ACC112 (cell line): ENCODE measurements around the gene SPSB3.

Experiments used
- H2AFZ ChIP-seq: fragments of 200-600 bp; sonication (generic); one replicate; pipeline ENCODE4 v1.6.0; 2017; ENCODE audit warnings: antibody characterized with exemption, low read length; ENCODE audit not compliant: unreplicated experiment
- H3K27ac ChIP-seq: fragments of 200-600 bp; sonication (generic); 2 replicates; pipeline ENCODE4 v1.5.1; 2014; ENCODE audit warnings: low read depth, mild to moderate bottlenecking, antibody characterized with exemption, low read length, moderate library complexity
- H3K27me3 ChIP-seq: fragments of 200-600 bp; sonication (generic); 2 replicates; pipeline ENCODE4 v1.6.1; 2014; ENCODE audit warnings: mild to moderate bottlenecking, antibody characterized with exemption, low read length, moderate library complexity, mixed read lengths; ENCODE audit not compliant: insufficient read depth
- H3K36me3 ChIP-seq: fragments of 200-600 bp; sonication (generic); 2 replicates; pipeline ENCODE4 v1.6.1; 2016; ENCODE audit warnings: mild to moderate bottlenecking, antibody characterized with exemption, low read length, moderate library complexity, mixed read lengths; ENCODE audit not compliant: insufficient read depth
- H3K4me1 ChIP-seq: fragments of 200-600 bp; sonication (generic); one replicate; pipeline ENCODE4 v1.6.1; 2016; ENCODE audit warnings: low read length, mixed read lengths; ENCODE audit not compliant: insufficient read depth, unreplicated experiment, control insufficient read depth
- H3K4me3 ChIP-seq: fragments of 200-600 bp; sonication (generic); 2 replicates; pipeline ENCODE4 v1.5.1; 2014; ENCODE audit warnings: mild to moderate bottlenecking, low read depth, low read length
- H3K79me2 ChIP-seq: fragments of 200-600 bp; sonication (generic); one replicate; pipeline ENCODE4 v1.6.0; 2016; ENCODE audit warnings: low read length; ENCODE audit not compliant: control insufficient read depth, unreplicated experiment, insufficient read depth

SPSB3 gene

GRCh38 chr16:1822801-1823200 lies 40.4 kb upstream of the SPSB3 start:
- Histone ChIP-seq H3K4me3 (no peak overlapping the region), H3K36me3 (no peaks in the 10 kb centered on the region), H3K79me2 (peaks cover 7% of the 10 kb centered on the region), H2AFZ (no peak overlapping the region), H3K4me1 (peaks cover 6% of the 10 kb centered on the region), H3K27me3 (no peaks in the 10 kb centered on the region), H3K27ac (no peak overlapping the region)

- Histone ChIP-seq H3K27me3 (no peaks in the 10 kb centered on the region), H3K27ac (no peak overlapping the region), H3K4me3 (no peak overlapping the region), H3K36me3 (no peaks in the 10 kb centered on the region), H3K4me1 (peaks cover 6% of the 10 kb centered on the region), H3K79me2 (no peaks in the 10 kb centered on the region), H2AFZ (no peak overlapping the region)
These were observed 39.7 kb upstream of the SPSB3 start for GRCh38 chr16:1821861-1822611.

- Histone ChIP-seq H3K4me3 (no peak overlapping the region), H3K4me1 (peaks cover 6% of the 10 kb centered on the region), H3K27me3 (no peaks in the 10 kb centered on the region), H2AFZ (no peak overlapping the region), H3K27ac (no peak overlapping the region), H3K79me2 (no peaks in the 10 kb centered on the region), H3K36me3 (no peaks in the 10 kb centered on the region)
These were observed 38.5 kb upstream of the SPSB3 start for GRCh38 chr16:1820946-1821290.

- Histone ChIP-seq H3K79me2 (no peaks in the 10 kb centered on the region), H3K4me3 (no peak overlapping the region), H2AFZ (no peak overlapping the region), H3K27me3 (no peaks in the 10 kb centered on the region), H3K36me3 (no peaks in the 10 kb centered on the region), H3K4me1 (peaks cover under 1% of the 10 kb centered on the region), H3K27ac (no peak overlapping the region)
These were observed 38.0 kb upstream of the SPSB3 start for GRCh38 chr16:1820096-1820945.

- Histone ChIP-seq H2AFZ (no peak overlapping the region), H3K4me1 (no peaks in the 10 kb centered on the region), H3K79me2 (no peaks in the 10 kb centered on the region), H3K27me3 (no peaks in the 10 kb centered on the region), H3K4me3 (no peak overlapping the region), H3K36me3 (no peaks in the 10 kb centered on the region), H3K27ac (no peak overlapping the region)
These were observed 37.2 kb upstream of the SPSB3 start for GRCh38 chr16:1819611-1820010.

GRCh38 chr16:1818873-1819525 lies 36.6 kb upstream of the SPSB3 start:
- Histone ChIP-seq H3K27ac (no peak overlapping the region), H3K27me3 (no peaks in the 10 kb centered on the region), H3K79me2 (no peaks in the 10 kb centered on the region), H3K4me1 (no peaks in the 10 kb centered on the region), H2AFZ (no peak overlapping the region), H3K4me3 (no peak overlapping the region), H3K36me3 (no peaks in the 10 kb centered on the region)

GRCh38 chr16:1818204-1818872 lies 36.0 kb upstream of the SPSB3 start:
- H3K27me3 ChIP-seq: no peaks in the 10 kb centered on the region
- no peak overlapping the region for H3K4me3 ChIP-seq
- H3K36me3 ChIP-seq: no peaks in the 10 kb centered on the region
- no peaks in the 10 kb centered on the region for H3K4me1 ChIP-seq
- H3K79me2 ChIP-seq: no peaks in the 10 kb centered on the region
- no peak overlapping the region for H2AFZ ChIP-seq
- no peak overlapping the region for H3K27ac ChIP-seq

- Histone ChIP-seq H2AFZ (no peak overlapping the region), H3K27me3 (no peaks in the 10 kb centered on the region), H3K27ac (no peak overlapping the region), H3K79me2 (no peaks in the 10 kb centered on the region), H3K36me3 (no peaks in the 10 kb centered on the region), H3K4me3 (no peak overlapping the region), H3K4me1 (no peaks in the 10 kb centered on the region)
These were observed 35.3 kb upstream of the SPSB3 start for GRCh38 chr16:1817716-1818115.

GRCh38 chr16:1817276-1817589 lies 34.9 kb upstream of the SPSB3 start:
- H3K27me3 ChIP-seq: no peaks in the 10 kb centered on the region
- H3K27ac ChIP-seq: no peak overlapping the region
- no peak overlapping the region for H3K4me3 ChIP-seq
- no peaks in the 10 kb centered on the region for H3K4me1 ChIP-seq
- no peak overlapping the region for H2AFZ ChIP-seq
- H3K36me3 ChIP-seq: no peaks in the 10 kb centered on the region
- no peaks in the 10 kb centered on the region for H3K79me2 ChIP-seq

- no peaks in the 10 kb centered on the region for H3K36me3 ChIP-seq
These were observed 34.3 kb upstream of the SPSB3 start for GRCh38 chr16:1816396-1817275.

More at GRCh38 chr16:1816396-1817275, 34.3 kb upstream of the SPSB3 start:
- no peak overlapping the region for H2AFZ ChIP-seq
- no peaks in the 10 kb centered on the region for H3K79me2 ChIP-seq
- H3K4me3 ChIP-seq: no peak overlapping the region
- H3K27ac ChIP-seq: no peak overlapping the region
- H3K27me3 ChIP-seq: no peaks in the 10 kb centered on the region
- no peaks in the 10 kb centered on the region for H3K4me1 ChIP-seq
